ENCODE results near the gene TRUB1.

GRCh38 chr10:114911801-114912469 is 26.1 kb upstream of the TRUB1 start:
- no peak for TF ChIP-seq EP300 (IDR thresholded peaks at IDR 0.05)
- no peak for TF ChIP-seq CTCF (IDR thresholded peaks at IDR 0.05)

Measured in gastroesophageal sphincter (tissue), 3 donors.